Spinal cord (tissue), 10 donors: ENCODE measurements around the gene L3MBTL3. TPM values are rescaled to one million over a fixed set of nuclear protein-coding genes. Genes with fewer than 3 reads are reported as not detected.

Experiments
- DNase-seq, 6 donors: peaks; one replicate each; pipeline versions ENCODE4 v3.0.0 to v3.0.0-alpha.2; 2013 to 2015; ENCODE audit warnings: low spot score in 6 of 6, low read depth in 4 of 6
- H3K27ac ChIP-seq: one replicate; pipeline ENCODE4 v1.5.1; 2013; ENCODE audit warnings: low read depth, low read length, control low read depth
- H3K27me3 ChIP-seq: one replicate; pipeline ENCODE4 v1.6.1; 2013; ENCODE audit warnings: low read length; ENCODE audit not compliant: control insufficient read depth, insufficient read depth
- H3K36me3 ChIP-seq: one replicate; pipeline ENCODE4 v1.6.1; 2013; ENCODE audit warnings: low read length; ENCODE audit not compliant: control insufficient read depth, insufficient read depth
- H3K4me1 ChIP-seq: one replicate; pipeline ENCODE4 v1.6.1; 2013; ENCODE audit warnings: low read length; ENCODE audit not compliant: control insufficient read depth, insufficient read depth
- H3K4me3 ChIP-seq: one replicate; pipeline ENCODE4 v1.5.1; 2013; ENCODE audit warnings: low read depth, low read length, control low read depth
- H3K9me3 ChIP-seq: one replicate; pipeline ENCODE4 v1.6.1; 2013; ENCODE audit warnings: low read length; ENCODE audit not compliant: control insufficient read depth, insufficient read depth
- WGBS: methylation state at CpG from one replicate; pipeline ENCODE4 v1.1.5; 2013; ENCODE audit warnings: missing lambda C conversion rate; ENCODE audit not compliant: insufficient coverage; 5-methylcytosine and 5-hydroxymethylcytosine counted together
- polyA plus RNA-seq, 2 donors: library from polyadenylated mRNA; unstranded; fragments of 120-200 nt; gene quantifications; one replicate each; pipeline ENCODE4 v1.2.1, GENCODE V29; 2013; ENCODE audit not compliant: insufficient read length in 2 of 2
- total RNA-seq, 2 donors: library from RNA; depleted of rRNA in 1 of 2; stranded (reverse); fragments of 120-200 nt in 1 of 2; fragments of >200 nt in 1 of 2; gene quantifications; one replicate each; pipeline versions ENCODE4 v1.2.3 to v1.2.4, GENCODE V29; 2013 to 2014
- donor health status: healthy.

L3MBTL3 gene
- total and polyA plus RNA-seq, 4 donors = 11.8 to 17.2 (median 13.2) TPM

DNA sequence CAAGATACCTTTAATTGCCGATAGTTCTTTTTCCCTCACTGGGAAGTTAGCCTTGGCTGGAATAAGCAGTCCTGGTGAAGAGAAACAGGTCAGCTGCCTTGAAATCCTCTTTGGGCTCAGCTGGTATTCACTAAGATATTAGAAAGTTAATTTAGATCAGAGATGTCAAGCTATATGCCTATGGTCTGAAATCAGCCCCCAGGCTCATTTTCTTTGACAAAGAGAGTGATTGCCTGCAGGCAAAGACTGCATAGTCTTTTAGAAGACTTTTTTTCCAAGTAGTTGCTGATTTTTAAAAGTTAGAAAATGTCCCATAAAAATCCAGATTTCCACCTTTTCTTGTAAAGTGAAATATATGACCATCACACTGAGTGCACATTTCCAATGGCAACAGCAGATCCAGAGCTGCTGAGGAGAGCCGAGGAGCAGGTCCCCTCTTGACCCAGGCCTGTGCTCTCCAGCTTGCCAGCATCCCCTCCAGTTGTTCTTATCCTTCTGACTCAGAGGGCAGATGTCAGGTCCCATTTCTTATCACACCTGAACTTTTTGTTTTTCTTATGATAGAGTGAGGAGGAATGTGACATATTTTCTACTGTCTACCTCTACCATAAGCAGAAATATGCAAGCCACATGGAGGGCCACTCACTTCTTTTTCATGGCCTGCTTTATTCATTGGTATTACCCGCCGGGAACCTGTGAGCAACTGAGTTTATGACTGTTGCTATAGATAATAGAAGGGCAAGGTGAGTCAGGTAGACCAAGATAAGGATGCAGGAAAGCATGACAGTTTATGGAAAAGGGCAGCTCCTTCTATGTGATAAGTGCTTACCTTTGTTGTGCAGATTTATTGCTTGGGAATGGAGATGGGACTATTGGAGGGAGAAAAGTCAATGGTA lies 17.6 kb upstream of the L3MBTL3 start:
- 43% methylated on average over 2 of the region's 4 CpGs for WGBS
- Histone ChIP-seq H3K4me1 (no peaks in the 10 kb centered on the region), H3K27ac (no peak overlapping the region), H3K27me3 (no peaks in the 10 kb centered on the region), H3K9me3 (no peaks in the 10 kb centered on the region), H3K36me3 (no peaks in the 10 kb centered on the region), H3K4me3 (no peak overlapping the region)
- no peak for DNase-seq

DNA sequence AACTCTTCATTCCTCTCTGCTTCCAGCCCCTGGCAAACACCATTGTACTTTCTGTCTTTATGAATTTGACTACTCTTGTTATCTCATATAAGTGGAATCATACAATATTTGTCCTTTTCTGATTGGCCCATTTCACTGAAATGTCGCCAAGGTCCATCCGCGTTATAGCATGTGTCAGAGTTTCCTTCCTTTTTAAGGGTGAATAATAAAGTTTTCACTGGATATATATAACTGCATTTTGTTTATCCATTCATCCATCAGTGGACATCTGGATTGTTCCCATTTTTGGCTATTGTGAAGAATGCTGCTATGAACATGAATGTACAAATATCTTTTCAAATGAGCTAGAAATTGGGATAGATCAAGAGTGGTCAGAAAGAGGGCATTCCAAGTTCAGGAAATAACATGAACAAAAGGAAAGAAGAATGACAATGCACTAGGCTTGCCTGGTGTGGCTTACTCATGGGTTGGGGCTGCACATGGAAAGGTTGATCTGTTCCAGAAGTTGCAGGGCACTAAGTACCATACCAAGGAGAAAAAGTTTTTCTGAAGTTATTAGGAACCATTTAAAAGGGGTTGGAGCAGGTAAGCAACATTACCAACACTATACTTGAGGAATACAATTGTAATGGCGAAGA lies 10.0 kb upstream of the L3MBTL3 start:
- no peak for DNase-seq
- H3K4me3 ChIP-seq = no peak overlapping the region
- H3K27me3 ChIP-seq = no peaks in the 10 kb centered on the region
- no peaks in the 10 kb centered on the region for H3K4me1 ChIP-seq
- no CpG with 5 or more reads among the region's 4 CpGs for WGBS
- H3K27ac ChIP-seq = no peak overlapping the region
- no peaks in the 10 kb centered on the region for H3K36me3 ChIP-seq
- no peaks in the 10 kb centered on the region for H3K9me3 ChIP-seq

DNA sequence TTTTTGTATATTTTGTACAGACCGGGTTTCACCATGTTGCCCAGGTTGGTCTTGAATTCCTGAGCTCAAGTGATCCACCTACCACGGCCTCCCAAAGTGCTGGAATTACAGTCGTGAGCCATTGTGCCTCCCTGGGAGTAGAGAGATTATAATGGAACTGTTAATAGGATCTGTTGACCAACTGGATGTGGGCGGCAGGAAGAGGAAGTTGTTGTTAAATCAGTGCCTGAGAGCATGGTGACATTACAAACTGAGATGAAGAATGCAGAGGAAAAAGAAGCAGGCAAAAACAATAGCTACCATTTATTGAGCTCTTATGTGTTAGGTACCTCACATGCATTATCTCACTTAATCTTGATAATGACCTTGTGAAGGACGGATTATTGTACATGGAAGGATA lies 9.2 kb upstream of the L3MBTL3 start:
- DNase-seq = no peak
- no peak overlapping the region for H3K4me3 ChIP-seq
- WGBS = 86% methylated on average over 4 of the region's 5 CpGs

DNA sequence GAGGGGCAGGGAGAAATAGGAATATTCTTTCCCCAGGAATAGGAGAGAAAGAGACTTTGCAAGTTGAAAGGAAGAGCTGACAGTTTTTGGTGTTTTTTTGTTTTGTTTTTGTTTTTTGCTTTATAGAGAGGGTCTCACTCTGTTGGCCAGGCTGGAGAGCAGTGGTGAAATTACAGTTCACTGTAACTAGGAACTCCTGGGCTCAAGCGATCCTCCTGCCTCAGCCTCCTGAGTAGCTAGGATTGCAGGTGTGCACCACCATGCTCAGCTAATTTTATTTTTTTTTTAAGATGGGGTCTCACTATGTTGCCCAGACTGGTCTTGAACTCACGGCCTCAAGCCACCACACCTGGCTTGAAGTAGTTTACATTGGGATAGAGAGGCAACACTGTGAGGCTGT lies 8.0 kb upstream of the L3MBTL3 start:
- Histone ChIP-seq H3K9me3 (no peaks in the 10 kb centered on the region), H3K4me3 (no peak overlapping the region), H3K36me3 (no peaks in the 10 kb centered on the region), H3K4me1 (no peaks in the 10 kb centered on the region), H3K27me3 (no peaks in the 10 kb centered on the region), H3K27ac (no peak overlapping the region)
- WGBS = 100% methylated on average over 2 of the region's 2 CpGs
- no peak for DNase-seq

More for the DNA sequence above, 9.2 kb upstream of the L3MBTL3 start:
- no peaks in the 10 kb centered on the region for H3K4me1 ChIP-seq
- no peaks in the 10 kb centered on the region for H3K36me3 ChIP-seq
- H3K27ac ChIP-seq = no peak overlapping the region
- H3K9me3 ChIP-seq = no peaks in the 10 kb centered on the region
- H3K27me3 ChIP-seq = no peaks in the 10 kb centered on the region

DNA sequence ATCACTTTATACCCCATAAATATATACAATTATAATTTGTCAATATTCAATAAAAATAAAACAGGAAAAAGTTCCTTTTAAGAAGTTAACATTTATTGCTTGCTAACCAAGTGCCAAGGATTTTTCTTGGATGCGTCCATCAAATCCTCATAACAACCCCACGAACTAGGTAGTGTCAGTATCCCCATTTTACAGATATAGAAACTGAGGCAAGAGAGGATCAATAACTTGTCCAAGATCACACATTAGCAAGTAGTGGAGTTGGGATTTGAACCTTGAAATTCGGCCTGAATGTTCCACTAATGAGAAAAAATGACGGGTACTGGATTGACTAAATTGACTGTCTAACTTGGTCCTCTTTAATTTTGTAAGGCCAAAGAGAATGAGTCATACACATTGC lies 5.7 kb upstream of the L3MBTL3 start:
- Histone ChIP-seq H3K27ac (no peak overlapping the region), H3K36me3 (no peaks in the 10 kb centered on the region), H3K4me3 (no peak overlapping the region), H3K9me3 (no peaks in the 10 kb centered on the region), H3K4me1 (no peaks in the 10 kb centered on the region), H3K27me3 (no peaks in the 10 kb centered on the region)
- no peak for DNase-seq
- WGBS = 100% methylated on average over 2 of the region's 4 CpGs

DNA sequence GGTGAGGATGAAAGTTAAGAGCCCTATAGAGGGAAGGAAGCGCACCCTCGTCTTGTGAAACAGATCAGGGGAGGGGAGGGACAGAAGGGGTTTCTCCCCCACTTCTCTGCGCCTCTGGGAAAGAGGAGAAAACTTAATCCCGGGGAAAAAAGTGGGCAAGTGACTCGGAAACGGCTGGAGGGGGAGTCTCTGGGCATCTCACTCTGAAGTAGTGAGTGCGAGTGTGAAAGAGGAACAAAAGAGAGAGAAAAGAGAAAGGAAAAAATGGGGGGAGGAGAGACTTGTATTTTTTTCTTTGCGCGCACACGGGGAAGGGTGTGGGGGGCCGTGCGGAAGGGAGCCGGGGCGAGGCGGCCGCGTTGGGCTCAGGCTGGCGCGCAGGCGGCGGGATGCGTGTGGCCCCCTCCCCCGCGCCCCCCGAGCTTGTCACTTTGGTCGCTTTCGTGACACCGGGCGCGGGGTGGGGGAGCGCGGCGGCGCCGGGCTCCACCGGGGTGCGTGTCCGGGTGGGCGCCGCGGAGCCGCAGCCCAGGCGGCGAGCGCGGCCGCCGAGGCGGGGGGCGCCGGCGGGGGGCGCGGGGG lies 454 bp downstream of the L3MBTL3 start:
- Histone ChIP-seq H3K9me3 (no peaks in the 10 kb centered on the region), H3K4me3 (peak overlapping the region; percentile 63), H3K27me3 (no peaks in the 10 kb centered on the region), H3K27ac (peak overlapping the region; percentile 77), H3K4me1 (peaks cover 7% of the 10 kb centered on the region), H3K36me3 (no peaks in the 10 kb centered on the region)
- under 1% methylated on average over 54 of the region's 54 CpGs for WGBS
- DNase-seq = peak in 1 of 6 donors; percentile 19

DNA sequence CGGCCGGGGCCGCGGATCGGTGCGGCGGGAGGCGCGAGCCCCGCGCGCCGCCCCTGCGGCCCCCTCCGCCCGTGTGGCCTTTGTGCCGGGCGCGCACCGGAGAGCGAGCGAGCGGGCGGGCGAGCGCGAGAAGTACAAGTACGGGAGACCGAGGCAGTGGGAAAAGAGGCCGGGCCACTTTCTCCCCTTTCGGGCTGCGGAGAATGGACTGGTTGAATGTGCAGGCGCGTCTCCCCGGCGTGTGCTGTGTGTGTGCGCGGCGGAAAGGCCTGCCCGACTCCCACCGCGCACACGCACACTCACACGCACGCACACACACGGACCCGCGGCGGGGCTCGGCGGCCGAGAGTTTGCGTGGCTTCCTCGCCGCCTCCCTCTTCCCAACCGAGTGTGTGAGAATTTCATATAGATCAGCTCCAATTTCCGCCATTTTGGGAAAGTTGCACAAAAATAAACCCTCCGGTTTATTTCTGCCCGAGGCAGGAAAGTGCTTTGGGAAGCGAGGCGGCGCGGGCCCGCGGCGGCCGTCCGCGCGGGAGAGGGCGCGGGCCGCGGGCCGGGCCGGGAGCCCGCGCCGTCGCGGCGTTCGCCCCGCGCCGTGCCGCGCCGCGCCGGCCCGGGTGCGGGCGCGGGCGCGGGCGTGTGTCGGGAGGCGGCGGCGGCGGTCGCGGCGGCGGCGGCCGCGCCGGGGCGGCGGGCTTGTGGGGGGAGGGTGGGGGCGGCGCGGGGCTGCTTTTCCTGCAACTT lies 1.1 kb downstream of the L3MBTL3 start:
- peak in 4 of 6 donors; percentile 29 to 82 (median 63) for DNase-seq
- Histone ChIP-seq H3K9me3 (no peaks in the 10 kb centered on the region), H3K27ac (peak overlapping the region; percentile 75), H3K4me1 (peaks cover 7% of the 10 kb centered on the region), H3K4me3 (peak overlapping the region; percentile 85), H3K27me3 (no peaks in the 10 kb centered on the region), H3K36me3 (no peaks in the 10 kb centered on the region)
- under 1% methylated on average over 93 of the region's 116 CpGs for WGBS

DNA sequence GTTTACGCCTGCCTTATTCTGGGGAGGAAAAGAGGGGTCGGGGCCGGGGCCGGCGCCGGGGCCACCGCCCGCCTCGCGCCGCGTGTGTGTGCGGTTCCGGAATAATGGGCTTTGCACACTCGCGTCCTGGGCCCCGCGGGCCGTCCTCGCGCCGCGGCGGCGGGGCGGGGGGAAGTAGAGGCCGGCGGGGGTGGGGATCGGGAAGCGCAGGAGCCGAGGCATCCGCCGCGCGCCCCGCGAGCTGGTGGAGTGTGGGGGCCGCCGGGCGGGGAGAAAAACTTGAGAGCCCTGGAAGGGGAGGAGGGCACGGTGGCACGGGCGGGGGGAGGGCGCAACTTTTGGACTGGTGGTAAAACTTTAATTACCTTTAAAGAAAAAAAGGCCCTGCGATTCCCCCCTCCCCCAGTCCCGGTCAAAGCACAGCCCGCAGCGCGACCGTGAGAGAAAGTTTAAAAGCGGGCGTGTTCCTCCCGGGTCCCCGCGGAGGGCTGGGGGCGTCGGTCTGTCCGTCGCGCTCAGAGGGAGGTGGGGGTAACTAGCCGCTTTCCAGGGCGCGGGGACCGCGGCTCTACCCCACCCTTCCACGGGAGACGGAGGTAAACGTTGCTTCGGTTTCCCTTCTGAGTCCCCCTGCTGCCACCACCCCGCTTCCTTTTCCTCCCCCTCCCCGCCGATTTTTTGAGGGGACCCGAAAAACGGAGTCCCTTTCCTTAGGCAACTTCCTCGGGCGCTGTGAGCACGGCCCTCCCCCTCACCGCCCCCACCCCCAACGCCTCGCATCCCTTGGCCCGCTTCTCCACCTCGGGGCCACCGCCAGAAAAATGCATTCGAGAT lies 1.9 kb downstream of the L3MBTL3 start:
- H3K27ac ChIP-seq = peak overlapping the region; percentile 70
- peak overlapping the region; percentile 75 for H3K4me3 ChIP-seq
- under 1% methylated on average over 46 of the region's 84 CpGs for WGBS
- H3K4me1 ChIP-seq = peaks cover 7% of the 10 kb centered on the region
- H3K27me3 ChIP-seq = no peaks in the 10 kb centered on the region
- peak in 3 of 6 donors; percentile 15 to 57 (median 23) for DNase-seq
- H3K9me3 ChIP-seq = no peaks in the 10 kb centered on the region
- H3K36me3 ChIP-seq = no peaks in the 10 kb centered on the region
